SJCRH30 (cell line): ENCODE measurements around the gene ODAD4. TPM values are rescaled to one million over a fixed set of nuclear protein-coding genes. Genes with fewer than 3 reads are reported as not detected.
"Not testable (repeated sequence)": the region's sequence is repeated elsewhere in the genome, so short reads cannot be mapped to it uniquely, and the experiment has no call there.

ENCODE experiments used
- DNase-seq, 2 experiments: peaks; one replicate each; pipeline ENCODE4 v3.0.0-alpha.2; 2015 to 2020
- H3K27ac ChIP-seq: fragments of 250-450 bp; sonication (Bioruptor Pico); 2 replicates; pipeline ENCODE4 v1.5.1; 2020; ENCODE audit warnings: mild to moderate bottlenecking, moderate library complexity
- H3K27me3 ChIP-seq: fragments of 250-450 bp; sonication (Bioruptor Pico); 2 replicates; pipeline ENCODE4 v1.5.1; 2020; ENCODE audit warnings: mild to moderate bottlenecking, moderate library complexity
- H3K36me3 ChIP-seq: fragments of 250-450 bp; sonication (Bioruptor Pico); 2 replicates; pipeline ENCODE4 v1.5.1; 2020; ENCODE audit warnings: mild to moderate bottlenecking, moderate library complexity
- H3K4me1 ChIP-seq: fragments of 250-450 bp; sonication (Bioruptor Pico); 2 replicates; pipeline ENCODE4 v1.5.1; 2020; ENCODE audit warnings: mild to moderate bottlenecking, moderate library complexity
- H3K4me3 ChIP-seq: fragments of 250-450 bp; sonication (Bioruptor Pico); 2 replicates; pipeline ENCODE4 v1.5.1; 2020; ENCODE audit warnings: mild to moderate bottlenecking, moderate library complexity
- H3K9me3 ChIP-seq: fragments of 250-450 bp; sonication (Bioruptor Pico); replicated peaks from 2 replicates; pipeline ENCODE4 v1.5.1; 2020; ENCODE audit warnings: mild to moderate bottlenecking, moderate library complexity
- total RNA-seq: library from RNA; depleted of rRNA; stranded (reverse); fragments of >200 nt; shearing (Covaris generic); gene quantifications from 2 replicates; pipeline ENCODE4 v1.2.3, GENCODE V29; 2014; rRNA removed

Gene ODAD4
- total RNA-seq, 1 experiment from 2014 or later = 0.24 TPM

DNA sequence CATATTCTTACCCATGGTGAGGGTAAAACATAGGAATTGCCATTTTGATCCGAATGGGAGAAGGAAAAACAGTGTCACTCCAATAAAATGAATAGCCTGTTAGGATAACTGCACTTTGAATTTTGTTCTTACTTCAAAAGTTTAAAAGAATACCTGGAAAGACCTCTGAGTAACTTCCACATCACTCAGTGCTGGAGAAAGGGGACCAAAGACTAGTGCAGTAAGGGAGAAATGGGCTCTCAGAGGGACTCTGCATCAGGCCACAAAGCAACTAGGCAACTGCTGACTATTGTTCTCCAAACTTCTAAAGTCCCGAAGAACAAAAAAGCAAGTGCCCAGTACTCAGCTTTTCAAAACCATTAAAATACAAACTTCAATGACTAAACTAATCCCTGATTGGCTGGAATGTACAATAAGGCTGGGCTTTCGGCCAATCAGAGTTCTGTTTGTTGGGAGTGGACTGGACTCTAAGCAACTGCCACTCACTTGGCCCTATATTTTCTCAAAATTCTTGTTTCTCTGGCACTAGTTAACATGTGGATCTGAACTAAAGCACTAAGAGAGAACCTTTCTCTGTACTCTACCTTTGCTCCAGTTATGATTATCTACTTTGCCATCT lies 80.6 kb downstream of the ODAD4 start:
- DNase-seq = no peak
- no peak overlapping the region for H3K27ac ChIP-seq
- no peaks in the 10 kb centered on the region for H3K27me3 ChIP-seq
- H3K4me1 ChIP-seq = peaks cover 3% of the 10 kb centered on the region; the same call in 1 of the 2 replicates
- no peaks in the 10 kb centered on the region for H3K9me3 ChIP-seq
- H3K4me3 ChIP-seq = no peak overlapping the region
- peaks cover 20% of the 10 kb centered on the region for H3K36me3 ChIP-seq

DNA sequence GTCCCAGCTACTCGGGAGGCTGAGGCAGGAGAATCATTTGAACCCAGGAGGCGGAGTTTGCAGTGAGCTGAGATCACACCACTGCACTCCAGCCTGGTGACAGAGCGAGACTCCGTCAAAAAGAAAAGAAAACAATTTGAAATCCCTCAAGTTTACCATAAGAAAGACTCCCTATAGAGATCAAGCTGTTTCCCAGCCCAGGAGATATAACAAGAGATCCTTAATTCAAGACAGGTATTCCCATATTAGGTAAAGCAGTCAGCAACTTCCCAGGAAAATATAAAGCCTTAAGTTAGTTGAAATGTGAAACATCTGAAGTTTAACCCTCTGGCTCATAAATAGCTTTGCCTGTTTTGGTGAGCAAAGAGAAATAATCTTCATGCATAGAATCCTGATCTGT lies 81.9 kb downstream of the ODAD4 start:
- H3K4me1 ChIP-seq, DNase-seq, H3K27me3 ChIP-seq, H3K27ac ChIP-seq, H3K4me3 ChIP-seq, H3K9me3 ChIP-seq: not testable (repeated sequence)
- peaks cover 20% of the 10 kb centered on the region for H3K36me3 ChIP-seq

DNA sequence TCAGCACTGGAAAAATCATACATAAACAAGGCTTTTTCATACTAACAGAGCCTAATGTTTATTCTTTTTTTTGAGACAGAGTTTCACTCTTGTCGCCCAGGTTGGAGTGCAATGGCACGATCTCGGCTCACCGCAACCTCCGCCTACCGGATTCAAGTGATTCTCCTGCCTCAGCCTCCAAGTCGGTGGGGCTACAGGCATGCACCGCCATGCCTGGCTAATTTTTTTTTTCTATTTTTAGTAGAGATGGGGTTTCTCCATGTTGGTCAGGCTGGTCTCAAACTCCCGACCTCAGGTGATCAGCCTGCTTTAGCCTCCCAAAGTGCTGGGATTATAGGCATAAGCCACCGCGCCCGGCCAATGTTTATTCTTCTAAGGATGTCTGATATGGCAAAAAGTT lies 83.3 kb downstream of the ODAD4 start:
- not testable (repeated sequence) for H3K27ac ChIP-seq, DNase-seq

More for the DNA sequence above, 83.3 kb downstream of the ODAD4 start:
- not testable (repeated sequence) for H3K4me1 ChIP-seq, H3K4me3 ChIP-seq, H3K27me3 ChIP-seq, H3K9me3 ChIP-seq
- H3K36me3 ChIP-seq = peaks cover 17% of the 10 kb centered on the region

Other genes starting within 250 kb of the ODAD4 start
- 107 and 142 TPM in 2 replicates for gene EIF1, start 241.7 kb upstream of the ODAD4 start, total RNA-seq
- gene GAST, start 218.3 kb upstream of the ODAD4 start, total RNA-seq = not detected in 2 replicates
- gene HAP1, start 196.0 kb upstream of the ODAD4 start, total RNA-seq = 0.08 and 0.10 TPM in 2 replicates
- gene JUP, start 143.9 kb upstream of the ODAD4 start, total RNA-seq = 1.2 and 1.7 TPM in 2 replicates
- gene P3H4, start 118.7 kb upstream of the ODAD4 start, total RNA-seq = 15.7 and 16.9 TPM in 2 replicates
- gene FKBP10, start 117.6 kb upstream of the ODAD4 start, total RNA-seq = 61.4 and 72.2 TPM in 2 replicates
- 115 and 120 TPM in 2 replicates for gene NT5C3B, start 94.4 kb upstream of the ODAD4 start, total RNA-seq
- not detected in 2 replicates for gene KLHL10, start 92.8 kb upstream of the ODAD4 start, total RNA-seq
- gene KLHL11, start 65.2 kb upstream of the ODAD4 start, total RNA-seq = 22.4 and 23.8 TPM in 2 replicates
- 137 and 141 TPM in 2 replicates for gene ACLY, start 11.7 kb upstream of the ODAD4 start, total RNA-seq
- 101 and 105 TPM in 2 replicates for gene CNP, start 36.2 kb downstream of the ODAD4 start, total RNA-seq
- gene DNAJC7, start 86.8 kb downstream of the ODAD4 start, total RNA-seq = 103 and 104 TPM in 2 replicates
- 80.3 and 81.6 TPM in 2 replicates for gene NKIRAS2, start 89.5 kb downstream of the ODAD4 start, total RNA-seq
- 0.18 and 0.49 TPM in 2 replicates for gene C17orf113, start 120.0 kb downstream of the ODAD4 start, total RNA-seq
- 1.3 and 1.5 TPM in 2 replicates for gene ZNF385C, start 167.9 kb downstream of the ODAD4 start, total RNA-seq
- gene DHX58, start 182.1 kb downstream of the ODAD4 start, total RNA-seq = 0.12 TPM in 1 of 2 replicates, not detected in the other
- gene KAT2A, start 190.8 kb downstream of the ODAD4 start, total RNA-seq = 23.5 and 27.2 TPM in 2 replicates
- gene HSPB9, start 192.2 kb downstream of the ODAD4 start, total RNA-seq = 0.28 and 0.32 TPM in 2 replicates
- 90.2 and 91.1 TPM in 2 replicates for gene RAB5C, start 224.4 kb downstream of the ODAD4 start, total RNA-seq